IMR-90 (cell line): Measurements from ENCODE around the gene GAREM1. TPM values are rescaled to one million over a fixed set of nuclear protein-coding genes. Genes with fewer than 3 reads are reported as not detected.

Experiments
- ATAC-seq: fragments of 200-7000 bp; cut with Tn5 transposase; 2 replicates; pipeline ENCODE4 v1.9.1; 2020; ENCODE audit warnings: low read depth, mild to moderate bottlenecking, moderate library complexity
- BruUV-seq: library from RNA; stranded (reverse); fragments of 400-500 nt; replicated peaks from 2 replicates; lab custom pipeline; 2021; lab: Mats Ljungman, UMichigan
- CTCF ChIA-PET: fragments of 300-600 bp; formaldehyde crosslinking; extraction: SDS; loops from one replicate; lab custom pipeline; 2021; ENCODE audit warnings: antibody characterized with exemption; lab: Yijun Ruan, JAX
- POLR2A ChIA-PET: fragments of 300-600 bp; sonication (Branson Sonifier 250); formaldehyde crosslinking; loops from one replicate; lab custom pipeline; 2022; ENCODE audit warnings: antibody characterized with exemption; ENCODE audit not compliant: unreplicated experiment; lab: Charles Lee
- DNase-seq: peaks from one replicate; pipeline ENCODE4 v3.0.0; 2013
- H2AFZ ChIP-seq: replicated peaks from 2 replicates; pipeline ENCODE3; 2013; ENCODE audit warnings: low read length, mild to moderate bottlenecking; ENCODE audit not compliant: poor library complexity
- H2AK5ac ChIP-seq: 2 replicates; pipeline ENCODE4 v1.6.1; 2013; ENCODE audit warnings: low read depth, low read length, inconsistent platforms
- H2AK9ac ChIP-seq: replicated peaks from 2 replicates; pipeline ENCODE3; 2013; ENCODE audit warnings: mild to moderate bottlenecking, low read depth, low read length, moderate library complexity; ENCODE audit not compliant: poor library complexity
- H2BK120ac ChIP-seq: 2 replicates; pipeline ENCODE4 v1.6.1; 2013; ENCODE audit warnings: low read depth, low read length, inconsistent platforms
- H2BK15ac ChIP-seq: 3 replicates; pipeline ENCODE4 v1.6.1; 2013; ENCODE audit warnings: low read depth, low read length, inconsistent platforms
- H2BK20ac ChIP-seq: 2 replicates; pipeline ENCODE4 v1.6.1; 2013; ENCODE audit warnings: low read depth, mild to moderate bottlenecking, inconsistent platforms, low read length, moderate library complexity
- H2BK5ac ChIP-seq: 2 replicates; pipeline ENCODE4 v1.6.1; 2013; ENCODE audit warnings: mild to moderate bottlenecking, low read depth, low read length, inconsistent platforms; ENCODE audit not compliant: poor library complexity, severe bottlenecking
- H3K14ac ChIP-seq: replicated peaks from 2 replicates; pipeline ENCODE4 v1.6.1; 2013; ENCODE audit warnings: low read depth, low read length, inconsistent platforms
- H3K18ac ChIP-seq: 2 replicates; pipeline ENCODE4 v1.6.1; 2013; ENCODE audit warnings: low read depth, low read length, control low read depth
- H3K23ac ChIP-seq: 2 replicates; pipeline ENCODE4 v1.6.1; 2013; ENCODE audit warnings: low read depth, low read length, inconsistent platforms
- H3K27ac ChIP-seq: 2 replicates; pipeline ENCODE4 v1.5.1; 2013; ENCODE audit warnings: mild to moderate bottlenecking, control low read depth, low read length; ENCODE audit not compliant: insufficient read depth
- H3K27me3 ChIP-seq: 2 replicates; pipeline ENCODE4 v1.6.1; 2013; ENCODE audit warnings: low read length; ENCODE audit not compliant: control insufficient read depth, insufficient read depth
- H3K36me3 ChIP-seq: 2 replicates; pipeline ENCODE4 v1.6.1; 2013; ENCODE audit warnings: low read length, mixed read lengths; ENCODE audit not compliant: control insufficient read depth, insufficient read depth
- H3K4ac ChIP-seq: 2 replicates; pipeline ENCODE4 v1.6.1; 2013; ENCODE audit warnings: low read depth, low read length, inconsistent platforms
- H3K4me1 ChIP-seq: 2 replicates; pipeline ENCODE4 v1.6.1; 2013; ENCODE audit warnings: low read length, mixed read lengths; ENCODE audit not compliant: control insufficient read depth, insufficient read depth
- H3K4me2 ChIP-seq: 2 replicates; pipeline ENCODE4 v1.6.1; 2013; ENCODE audit warnings: low read depth, mild to moderate bottlenecking, control low read depth, low read length, moderate library complexity
- H3K4me3 ChIP-seq: 2 replicates; pipeline ENCODE4 v1.5.1; 2013; ENCODE audit warnings: low read depth, mild to moderate bottlenecking, control low read depth, low read length, moderate library complexity; ENCODE audit not compliant: insufficient read depth
- H3K56ac ChIP-seq: 2 replicates; pipeline ENCODE4 v1.6.1; 2013; ENCODE audit warnings: low read length, inconsistent platforms; ENCODE audit not compliant: insufficient read depth; ENCODE audit errors: extremely low read depth
- H3K79me1 ChIP-seq, 2 experiments: 2 replicates each; pipeline ENCODE4 v1.6.1; 2013; ENCODE audit warnings: low read length in 2 of 2, inconsistent platforms in 1 of 2, low read depth in 1 of 2
- H3K9ac ChIP-seq: 2 replicates; pipeline ENCODE4 v1.6.1; 2013; ENCODE audit warnings: low read depth, low read length, control low read depth
- H3K9me1 ChIP-seq: 2 replicates; pipeline ENCODE4 v1.6.1; 2013; ENCODE audit warnings: low read length, inconsistent platforms; ENCODE audit not compliant: insufficient read depth
- H3K9me3 ChIP-seq: 2 replicates; pipeline ENCODE4 v1.6.1; 2013; ENCODE audit warnings: low read length; ENCODE audit not compliant: control insufficient read depth, insufficient read depth
- H4K20me1 ChIP-seq: 2 replicates; pipeline ENCODE4 v1.6.1; 2013; ENCODE audit warnings: low read length, inconsistent platforms; ENCODE audit not compliant: insufficient read depth
- H4K5ac ChIP-seq: 2 replicates; pipeline ENCODE4 v1.6.1; 2013; ENCODE audit warnings: mild to moderate bottlenecking, low read depth, low read length, control low read depth
- H4K8ac ChIP-seq, 2 experiments: 2 replicates each; pipeline ENCODE4 v1.6.1; 2013; ENCODE audit warnings: low read depth in 2 of 2, low read length in 2 of 2, control low read depth in 1 of 2, inconsistent platforms in 1 of 2
- H4K91ac ChIP-seq: 2 replicates; pipeline ENCODE4 v1.6.1; 2013; ENCODE audit warnings: low read depth, low read length, inconsistent platforms; ENCODE audit not compliant: insufficient read depth
- MAZ ChIP-seq: IDR thresholded peaks from 2 replicates; pipeline ENCODE4 v1.6.1; 2012; ENCODE audit warnings: low read depth, mild to moderate bottlenecking, low read length, improper control_type of control experiment, moderate library complexity, borderline replicate concordance
- NFE2L2 ChIP-seq: fragments of 150-350 bp; IDR thresholded peaks from 2 replicates; pipeline ENCODE4 v1.6.1; 2016; ENCODE audit warnings: low read depth, mild to moderate bottlenecking, low read length
- POLR2A ChIP-seq: IDR thresholded peaks from 2 replicates; pipeline ENCODE4 v1.6.1; 2012; ENCODE audit warnings: mild to moderate bottlenecking, low read depth, low read length
- USF2 ChIP-seq: fragments of 150-350 bp; IDR thresholded peaks from 2 replicates; pipeline ENCODE4 v1.6.1; 2017; ENCODE audit warnings: mild to moderate bottlenecking, antibody characterized with exemption, low read length, low read depth
- WGBS, 2 experiments: methylation state at CpG; one replicate each; pipeline versions ENCODE4 v1.1.5 to v1.1.7; 2013; ENCODE audit warnings: missing lambda C conversion rate in 2 of 2; ENCODE audit not compliant: insufficient read length in 1 of 2; ENCODE audit errors: extremely low coverage in 2 of 2; 5-methylcytosine and 5-hydroxymethylcytosine counted together
- dilution Hi-C: fragments of 300-500 bp; cut with HindIII; formaldehyde crosslinking; loops from one replicate; pipeline ENCODE4 v1.14.3; 2018; ENCODE audit warnings: low sequenced_read_pairs; ENCODE audit not compliant: unreplicated experiment
- in situ Hi-C: fragments of 300-500 bp; cut with MboI; formaldehyde crosslinking; loops from 3 replicates; pipeline ENCODE4 v1.14.3; 2019; ENCODE audit warnings: low sequenced_read_pairs, inconsistent platforms, mixed read lengths
- intact Hi-C: fragments of 100-400 bp; cut with micrococcal nuclease; formaldehyde crosslinking; loops from 2 replicates; pipeline ENCODE4 v1.10.0; 2022
- polyA plus RNA-seq, 3 experiments: library from polyadenylated mRNA; depleted of rRNA; stranded (reverse); fragments of >200 nt; gene quantifications; 2 replicates each; pipeline ENCODE4 v1.2.3, GENCODE V29; 2012; ENCODE audit warnings: low replicate concordance in 1 of 3
- total RNA-seq: library from RNA; depleted of rRNA; stranded (reverse); fragments of >200 nt; gene quantifications from 2 replicates; pipeline ENCODE4 v1.2.3, GENCODE V29; 2012
- TF ChIP-seq, protein P1 (sequence below): conservative IDR thresholded peaks from 2 replicates; pipeline ENCODE4 v1.5.1; 2012; ENCODE audit warnings: mild to moderate bottlenecking, low read depth, low read length, improper control_type of control experiment

Gene GAREM1
- total and polyA plus RNA-seq, 2 of the 4 experiments (the other 2 are of a cell fraction), result 1.4 to 2.3 TPM

DNA sequence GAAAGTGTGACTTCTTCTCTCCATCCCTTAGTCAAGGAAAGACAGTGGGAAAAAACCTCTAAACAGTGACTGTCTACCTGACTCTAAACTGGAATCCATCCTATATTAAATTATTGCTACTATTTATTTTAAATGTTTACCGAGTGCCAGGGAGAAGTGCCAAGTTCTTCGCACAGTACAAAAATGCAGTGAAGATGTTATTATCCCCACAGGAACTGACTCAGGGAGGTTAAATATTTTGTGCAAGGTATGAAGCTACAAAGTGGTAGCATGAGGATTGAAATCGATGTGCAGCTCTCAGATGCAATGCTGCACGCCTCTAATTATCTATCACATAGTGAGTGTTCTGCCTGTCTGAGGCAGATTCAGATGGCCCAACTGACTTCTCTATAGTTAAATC lies 189.8 kb downstream of the GAREM1 start:
- Histone ChIP-seq H3K9ac (no peak overlapping the region), H3K18ac (no peak overlapping the region), H3K4me3 (no peak overlapping the region), H2AK5ac (no peak overlapping the region), H2BK15ac (no peak overlapping the region), H3K27me3 (no peaks in the 10 kb centered on the region), H3K9me1 (no peaks in the 10 kb centered on the region), H4K20me1 (no peaks in the 10 kb centered on the region), H3K23ac (no peak overlapping the region), H3K56ac (no peak overlapping the region), H3K27ac (no peak overlapping the region), H3K4me1 (no peaks in the 10 kb centered on the region), H3K79me1 (no peaks in the 10 kb centered on the region), H3K14ac (no peak overlapping the region), H2AK9ac (no peak overlapping the region), H2BK20ac (no peak overlapping the region), H3K36me3 (no peaks in the 10 kb centered on the region), H2BK120ac (no peak overlapping the region), H4K91ac (no peak overlapping the region), H3K4ac (no peak overlapping the region), H3K9me3 (no peaks in the 10 kb centered on the region), H4K8ac (no peak overlapping the region), H2AFZ (no peak overlapping the region), H3K4me2 (no peak overlapping the region), H2BK5ac (no peak overlapping the region), H4K5ac (no peak overlapping the region)
- intact Hi-C loops (no loop called here), in situ Hi-C loops (no loop called here), dilution Hi-C loops (loop anchor here (25.0 kb wide), 1 partner anchor 181 kb away; the partner anchor contains the start of gene GAREM1)
- POLR2A ChIA-PET, result no interaction called here
- CTCF ChIA-PET, result interaction anchor here (0.9 to 3.8 kb wide), 4 partner anchors 9 to 189 kb away, joined by 3 to 23 read pairs (median 6); partner anchors contain the start of gene GAREM1
- BruUV-seq, result no TSS peak
- no peak for DNase-seq
- ATAC-seq, result no peak
- TF ChIP-seq MAZ, result no peak
- TF ChIP-seq USF2, result no peak
- TF ChIP-seq, protein P1, sequence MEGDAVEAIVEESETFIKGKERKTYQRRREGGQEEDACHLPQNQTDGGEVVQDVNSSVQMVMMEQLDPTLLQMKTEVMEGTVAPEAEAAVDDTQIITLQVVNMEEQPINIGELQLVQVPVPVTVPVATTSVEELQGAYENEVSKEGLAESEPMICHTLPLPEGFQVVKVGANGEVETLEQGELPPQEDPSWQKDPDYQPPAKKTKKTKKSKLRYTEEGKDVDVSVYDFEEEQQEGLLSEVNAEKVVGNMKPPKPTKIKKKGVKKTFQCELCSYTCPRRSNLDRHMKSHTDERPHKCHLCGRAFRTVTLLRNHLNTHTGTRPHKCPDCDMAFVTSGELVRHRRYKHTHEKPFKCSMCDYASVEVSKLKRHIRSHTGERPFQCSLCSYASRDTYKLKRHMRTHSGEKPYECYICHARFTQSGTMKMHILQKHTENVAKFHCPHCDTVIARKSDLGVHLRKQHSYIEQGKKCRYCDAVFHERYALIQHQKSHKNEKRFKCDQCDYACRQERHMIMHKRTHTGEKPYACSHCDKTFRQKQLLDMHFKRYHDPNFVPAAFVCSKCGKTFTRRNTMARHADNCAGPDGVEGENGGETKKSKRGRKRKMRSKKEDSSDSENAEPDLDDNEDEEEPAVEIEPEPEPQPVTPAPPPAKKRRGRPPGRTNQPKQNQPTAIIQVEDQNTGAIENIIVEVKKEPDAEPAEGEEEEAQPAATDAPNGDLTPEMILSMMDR, result no peak
- TF ChIP-seq NFE2L2, result no peak
- TF ChIP-seq POLR2A, result no peak
- WGBS, 2 experiments, result 100% methylated on average over 1 of the region's 4 CpGs; no CpG with 5 or more reads in 1 of the 2 experiments
